PC-3 (cell line): ENCODE data around the gene NRIP1. TPM values are rescaled to one million over a fixed set of nuclear protein-coding genes. Genes with fewer than 3 reads are reported as not detected.

ENCODE experiments used
- ATAC-seq: fragments of 200-7000 bp; cut with Tn5 transposase; 2 replicates; pipeline ENCODE4 v1.9.1; 2020; ENCODE audit warnings: mild to moderate bottlenecking, moderate library complexity
- BruUV-seq: library from RNA; stranded (reverse); fragments of 400-500 nt; replicated peaks from 2 replicates; lab custom pipeline; 2021; lab: Mats Ljungman, UMichigan
- CTCF ChIA-PET: fragments of 300-600 bp; sonication (Branson Sonifier 250); formaldehyde crosslinking; loops from one replicate; lab custom pipeline; 2022; ENCODE audit warnings: antibody characterized with exemption; lab: Charles Lee
- POLR2A ChIA-PET: fragments of 300-600 bp; sonication (Branson Sonifier 250); formaldehyde crosslinking; loops from one replicate; lab custom pipeline; 2022; ENCODE audit warnings: antibody characterized with exemption; ENCODE audit not compliant: unreplicated experiment; lab: Charles Lee
- DNase-seq: peaks from one replicate; pipeline ENCODE4 v3.0.0-alpha.2; 2015
- H2AFZ ChIP-seq: fragments of 300-600 bp; sonication (generic); 2 replicates; pipeline ENCODE4 v1.6.0; 2016; ENCODE audit warnings: antibody characterized with exemption, low read length
- H3F3A ChIP-seq: fragments of 300-600 bp; sonication (generic); one replicate; pipeline ENCODE4 v1.6.0; 2017; ENCODE audit warnings: antibody characterized with exemption, low read length, control low read depth, mild to moderate bottlenecking; ENCODE audit not compliant: unreplicated experiment
- H3K27ac ChIP-seq: fragments of 300-600 bp; sonication (generic); 2 replicates; pipeline ENCODE4 v1.5.1; 2016; ENCODE audit warnings: mild to moderate bottlenecking, low read length
- H3K27me3 ChIP-seq: fragments of 300-600 bp; sonication (generic); 2 replicates; pipeline ENCODE4 v1.6.1; 2016; ENCODE audit warnings: low read length, mixed read lengths
- H3K36me3 ChIP-seq: fragments of 300-600 bp; sonication (generic); 2 replicates; pipeline ENCODE4 v1.6.1; 2016; ENCODE audit warnings: low read depth, mixed run types, low read length, mixed read lengths
- H3K4me1 ChIP-seq: fragments of 300-600 bp; sonication (generic); 2 replicates; pipeline ENCODE4 v1.5.1; 2016; ENCODE audit warnings: low read length; ENCODE audit not compliant: insufficient read depth
- H3K4me2 ChIP-seq: fragments of 300-600 bp; sonication (generic); 2 replicates; pipeline ENCODE4 v1.6.0; 2016; ENCODE audit warnings: low read length
- H3K4me3 ChIP-seq: fragments of 300-600 bp; sonication (generic); 2 replicates; pipeline ENCODE4 v1.5.1; 2016; ENCODE audit warnings: mild to moderate bottlenecking, low read length, mixed read lengths
- H3K79me2 ChIP-seq: fragments of 300-600 bp; sonication (generic); 2 replicates; pipeline ENCODE4 v1.6.1; 2017; ENCODE audit warnings: low read length, mixed read lengths
- H3K9ac ChIP-seq: fragments of 300-600 bp; sonication (generic); 2 replicates; pipeline ENCODE4 v1.6.0; 2016; ENCODE audit warnings: mild to moderate bottlenecking, low read length
- H3K9me2 ChIP-seq: fragments of 300-600 bp; sonication (generic); replicated peaks from 2 replicates; pipeline ENCODE4 v1.6.1; 2016; ENCODE audit warnings: mixed run types, low read length, mixed read lengths
- H3K9me3 ChIP-seq: fragments of 300-600 bp; sonication (generic); 2 replicates; pipeline ENCODE4 v1.6.1; 2016; ENCODE audit warnings: low read length, mixed read lengths
- H4K20me1 ChIP-seq: fragments of 300-600 bp; sonication (generic); 2 replicates; pipeline ENCODE4 v1.6.1; 2016; ENCODE audit warnings: low read length, mixed read lengths
- EZH2 ChIP-seq: fragments of 300-600 bp; sonication (generic); IDR thresholded peaks from one replicate; pipeline ENCODE4 v1.6.1; 2017; ENCODE audit warnings: antibody characterized with exemption, mild to moderate bottlenecking, low read length; ENCODE audit not compliant: unreplicated experiment
- EZH2phosphoT487 ChIP-seq: fragments of 300-600 bp; sonication (generic); IDR thresholded peaks from 2 replicates; pipeline ENCODE4 v1.6.1; 2018; ENCODE audit warnings: mild to moderate bottlenecking, antibody characterized with exemption, low read length, borderline replicate concordance
- intact Hi-C: fragments of 100-400 bp; cut with micrococcal nuclease; formaldehyde crosslinking; loops from 2 replicates; pipeline ENCODE4 v1.9.0; 2023
- total RNA-seq: library from RNA; depleted of rRNA; stranded (reverse); fragments of >200 nt; gene quantifications from 2 replicates; pipeline ENCODE4 v1.2.3, GENCODE V29; 2014
- TF ChIP-seq, protein P1 (sequence below): fragments of 300-600 bp; sonication (generic); conservative IDR thresholded peaks from 2 replicates; pipeline ENCODE4 v1.5.1; 2017; ENCODE audit warnings: antibody characterized with exemption, low read depth, mild to moderate bottlenecking, low read length

The NRIP1 gene
- total RNA-seq, 1 experiment from 2014 or later = 69.2 TPM

DNA sequence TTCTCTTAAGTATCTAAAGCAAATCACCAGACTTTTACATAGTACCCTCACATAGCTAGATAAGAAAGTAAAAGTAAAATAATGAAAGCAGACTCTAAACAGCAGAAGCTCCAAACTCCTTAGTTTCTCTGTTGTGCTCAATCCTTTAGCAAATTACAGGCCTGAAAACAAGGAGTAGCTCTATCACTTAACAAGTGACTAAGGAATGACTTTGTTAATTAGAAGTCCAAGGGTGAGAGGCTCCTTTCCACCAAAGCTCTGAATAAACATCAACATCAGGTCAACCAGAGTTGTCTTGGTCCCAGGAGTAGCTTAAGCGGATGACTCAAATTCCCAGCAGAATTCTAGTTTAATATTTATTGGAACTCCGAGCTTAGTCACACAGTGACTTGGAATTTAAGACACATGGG is 5.9 kb downstream of the NRIP1 start:
- DNase-seq = peak; percentile 88

DNA sequence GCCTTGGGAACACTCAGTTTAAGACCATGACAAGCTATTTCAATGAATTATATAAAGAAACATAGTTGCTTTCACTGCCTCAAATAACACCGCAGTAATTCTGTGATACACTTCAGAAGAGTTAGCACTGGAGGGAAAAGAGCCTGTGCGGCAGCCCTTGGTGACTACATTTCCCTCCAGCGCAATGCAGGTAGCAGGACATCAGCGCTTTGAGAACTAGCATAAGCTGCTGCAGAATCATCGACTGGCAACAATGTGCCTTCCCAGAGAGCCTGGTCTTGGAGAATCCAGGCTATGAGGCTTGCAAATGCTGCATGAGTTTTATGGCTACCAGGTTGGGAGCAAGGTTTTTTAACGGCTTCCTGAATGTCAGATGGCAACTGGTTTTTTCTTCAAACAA is 7.5 kb downstream of the NRIP1 start:
- intact Hi-C loops = loop anchor here (5.0 to 10.0 kb wide), 3 partner anchors 35 to 678 kb away; no protein-coding TSS in a partner anchor
- Histone ChIP-seq H3K9me3 (no peaks in the 10 kb centered on the region), H3K27ac (peak overlapping the region; percentile 53), H3K4me2 (peak overlapping the region; percentile 81), H3F3A (no peaks in the 10 kb centered on the region), H3K36me3 (no peaks in the 10 kb centered on the region), H3K4me1 (peaks cover 90% of the 10 kb centered on the region), H3K27me3 (no peaks in the 10 kb centered on the region), H4K20me1 (peaks cover 76% of the 10 kb centered on the region), H3K9ac (peak overlapping the region; percentile 25; the same call in 1 of the 2 replicates), H2AFZ (no peak overlapping the region), H3K79me2 (peaks cover 100% of the 10 kb centered on the region), H3K4me3 (peak overlapping the region; percentile 85; the same call in 1 of the 2 replicates), H3K9me2 (no peaks in the 10 kb centered on the region)
- no peak for TF ChIP-seq EZH2
- TF ChIP-seq, protein P1, sequence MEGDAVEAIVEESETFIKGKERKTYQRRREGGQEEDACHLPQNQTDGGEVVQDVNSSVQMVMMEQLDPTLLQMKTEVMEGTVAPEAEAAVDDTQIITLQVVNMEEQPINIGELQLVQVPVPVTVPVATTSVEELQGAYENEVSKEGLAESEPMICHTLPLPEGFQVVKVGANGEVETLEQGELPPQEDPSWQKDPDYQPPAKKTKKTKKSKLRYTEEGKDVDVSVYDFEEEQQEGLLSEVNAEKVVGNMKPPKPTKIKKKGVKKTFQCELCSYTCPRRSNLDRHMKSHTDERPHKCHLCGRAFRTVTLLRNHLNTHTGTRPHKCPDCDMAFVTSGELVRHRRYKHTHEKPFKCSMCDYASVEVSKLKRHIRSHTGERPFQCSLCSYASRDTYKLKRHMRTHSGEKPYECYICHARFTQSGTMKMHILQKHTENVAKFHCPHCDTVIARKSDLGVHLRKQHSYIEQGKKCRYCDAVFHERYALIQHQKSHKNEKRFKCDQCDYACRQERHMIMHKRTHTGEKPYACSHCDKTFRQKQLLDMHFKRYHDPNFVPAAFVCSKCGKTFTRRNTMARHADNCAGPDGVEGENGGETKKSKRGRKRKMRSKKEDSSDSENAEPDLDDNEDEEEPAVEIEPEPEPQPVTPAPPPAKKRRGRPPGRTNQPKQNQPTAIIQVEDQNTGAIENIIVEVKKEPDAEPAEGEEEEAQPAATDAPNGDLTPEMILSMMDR = no peak
- TF ChIP-seq EZH2phosphoT487 = no peak
- POLR2A ChIA-PET = interaction anchor here (0.6 kb wide), 1 partner anchor 375 kb away, joined by 3 read pairs; no protein-coding TSS in a partner anchor
- CTCF ChIA-PET = interaction anchor here (1.0 kb wide), 1 partner anchor 425 kb away, joined by 4 read pairs; no protein-coding TSS in a partner anchor
- DNase-seq = no peak
- no TSS peak for BruUV-seq
- no peak for ATAC-seq

More for the DNA sequence above, 5.9 kb downstream of the NRIP1 start:
- intact Hi-C loops = loop anchor here (1.0 to 10.0 kb wide), 4 partner anchors 37 to 676 kb away; no protein-coding TSS in a partner anchor
- peak overlapping the region; percentile 81 for H3K4me2 ChIP-seq
- TF ChIP-seq, protein P1 = no peak
- no peak for TF ChIP-seq EZH2phosphoT487
- no peak for TF ChIP-seq EZH2
- ATAC-seq = peak; percentile 47
- peak overlapping the region; percentile 83 for H3K9ac ChIP-seq
- no peak overlapping the region for H2AFZ ChIP-seq
- H3K27me3 ChIP-seq = no peaks in the 10 kb centered on the region
- peaks cover 100% of the 10 kb centered on the region for H3K79me2 ChIP-seq
- H3K9me2 ChIP-seq = no peaks in the 10 kb centered on the region
- peaks cover 78% of the 10 kb centered on the region for H4K20me1 ChIP-seq
- peaks cover 75% of the 10 kb centered on the region for H3K4me1 ChIP-seq
- ChIA-PET POLR2A (interaction anchor here (0.5 to 0.7 kb wide), 4 partner anchors 24 to 794 kb away, joined by 3 to 9 read pairs (median 4); no protein-coding TSS in a partner anchor), CTCF (no interaction called here)
- H3K36me3 ChIP-seq = peaks cover 8% of the 10 kb centered on the region; the same call in 1 of the 2 replicates
- no peaks in the 10 kb centered on the region for H3F3A ChIP-seq
- no TSS peak for BruUV-seq
- peak overlapping the region; percentile 53 for H3K27ac ChIP-seq
- H3K9me3 ChIP-seq = no peaks in the 10 kb centered on the region
- peak overlapping the region; percentile 85 for H3K4me3 ChIP-seq
